Loucy (cell line): Measurements from ENCODE around the gene EZH1.
A peak's percentile ranks its signal among the peaks of the same experiment; 100 is the strongest.
"Not testable (repeated sequence)": the region's sequence is repeated elsewhere in the genome, so short reads cannot be mapped to it uniquely, and the experiment has no call there.

ENCODE experiments used
- H2AFZ ChIP-seq: fragments of 200-600 bp; sonication (generic); 2 replicates; pipeline ENCODE4 v1.6.0; 2016; ENCODE audit warnings: antibody characterized with exemption, mild to moderate bottlenecking, low read length, moderate library complexity
- H3F3A ChIP-seq: fragments of 200-600 bp; 2 replicates; pipeline ENCODE4 v1.6.0; 2016; ENCODE audit warnings: antibody characterized with exemption, low read depth, mild to moderate bottlenecking
- H3K27me3 ChIP-seq: fragments of 200-600 bp; sonication (generic); 2 replicates; pipeline ENCODE4 v1.6.1; 2014; ENCODE audit warnings: low read length, mild to moderate bottlenecking; ENCODE audit not compliant: insufficient read depth, poor library complexity, severe bottlenecking
- H3K36me3 ChIP-seq: fragments of 200-600 bp; sonication (generic); 2 replicates; pipeline ENCODE4 v1.6.1; 2016; ENCODE audit warnings: low read length; ENCODE audit not compliant: insufficient read depth
- H3K4me1 ChIP-seq: fragments of 200-600 bp; sonication (generic); 2 replicates; pipeline ENCODE4 v1.5.1; 2014; ENCODE audit warnings: low read length, mild to moderate bottlenecking; ENCODE audit not compliant: insufficient read depth, poor library complexity, severe bottlenecking
- H3K4me2 ChIP-seq: fragments of 200-600 bp; sonication (generic); 2 replicates; pipeline ENCODE4 v1.6.0; 2014; ENCODE audit warnings: antibody characterized with exemption, low read length, low read depth, mild to moderate bottlenecking; ENCODE audit not compliant: poor library complexity, severe bottlenecking
- H3K4me3 ChIP-seq: fragments of 200-600 bp; sonication (generic); 2 replicates; pipeline ENCODE4 v1.5.1; 2014; ENCODE audit warnings: low read length, mild to moderate bottlenecking, mixed read lengths; ENCODE audit not compliant: poor library complexity, severe bottlenecking
- H3K79me2 ChIP-seq: fragments of 200-600 bp; sonication (generic); 2 replicates; pipeline ENCODE4 v1.6.1; 2014; ENCODE audit warnings: low read length; ENCODE audit not compliant: insufficient read depth
- H3K9ac ChIP-seq: fragments of 200-600 bp; sonication (generic); 2 replicates; pipeline ENCODE4 v1.6.0; 2014; ENCODE audit warnings: mild to moderate bottlenecking, low read depth, low read length, moderate library complexity; ENCODE audit not compliant: poor library complexity, severe bottlenecking
- H3K9me2 ChIP-seq: fragments of 200-600 bp; sonication (generic); replicated peaks from 2 replicates; pipeline ENCODE4 v1.6.1; 2016; ENCODE audit warnings: low read depth, low read length, mixed read lengths
- H3K9me3 ChIP-seq: fragments of 200-600 bp; sonication (generic); 2 replicates; pipeline ENCODE4 v1.6.1; 2014; ENCODE audit warnings: mild to moderate bottlenecking, antibody characterized with exemption, low read length, low read depth; ENCODE audit not compliant: insufficient read depth
- H4K20me1 ChIP-seq: fragments of 200-600 bp; sonication (generic); 2 replicates; pipeline ENCODE4 v1.6.0; 2014; ENCODE audit warnings: antibody characterized with exemption, low read length, mild to moderate bottlenecking; ENCODE audit not compliant: insufficient read depth, poor library complexity, severe bottlenecking
- CTCF ChIP-seq: fragments of 200-600 bp; sonication (generic); conservative IDR thresholded peaks from 2 replicates; pipeline ENCODE4 v1.5.1; 2014; ENCODE audit warnings: mild to moderate bottlenecking, antibody characterized with exemption, low read length
- EZH2phosphoT487 ChIP-seq: fragments of 200-600 bp; IDR thresholded peaks from 2 replicates; pipeline ENCODE4 v1.6.1; 2018; ENCODE audit warnings: antibody characterized with exemption, mild to moderate bottlenecking, moderate library complexity, borderline replicate concordance

EZH1 gene

GRCh38 chr17:42665581-42666001 is 79.2 kb downstream of the EZH1 start:
- TF ChIP-seq EZH2phosphoT487 (no peak), CTCF (no peak)
- Histone ChIP-seq H3F3A (no peaks in the 10 kb centered on the region), H3K36me3 (no peaks in the 10 kb centered on the region), H3K9me2 (no peaks in the 10 kb centered on the region), H3K9ac (no peak overlapping the region), H4K20me1 (no peaks in the 10 kb centered on the region), H3K79me2 (no peaks in the 10 kb centered on the region), H3K4me1 (peaks cover 1% of the 10 kb centered on the region), H3K4me2 (no peak overlapping the region), H3K9me3 (no peaks in the 10 kb centered on the region), H3K4me3 (no peak overlapping the region), H3K27me3 (no peaks in the 10 kb centered on the region), H2AFZ (no peak overlapping the region)

- H2AFZ ChIP-seq, result no peak overlapping the region
- H3K4me1 ChIP-seq, result peaks cover 13% of the 10 kb centered on the region
- no peak overlapping the region for H3K4me3 ChIP-seq
- H3K9me2 ChIP-seq, result no peaks in the 10 kb centered on the region
- no peak overlapping the region for H3K9ac ChIP-seq
- no peak for TF ChIP-seq EZH2phosphoT487
- no peak for TF ChIP-seq CTCF
- peaks cover 3% of the 10 kb centered on the region; the same call in 1 of the 2 replicates for H3K79me2 ChIP-seq
- no peaks in the 10 kb centered on the region for H3K27me3 ChIP-seq
- H3F3A ChIP-seq, result no peaks in the 10 kb centered on the region
- H3K4me2 ChIP-seq, result peak overlapping the region; percentile 46
- H3K9me3 ChIP-seq, result no peaks in the 10 kb centered on the region
- no peaks in the 10 kb centered on the region for H4K20me1 ChIP-seq
- no peaks in the 10 kb centered on the region for H3K36me3 ChIP-seq
Measured at GRCh38 chr17:42660692-42661345, 84.0 kb downstream of the EZH1 start.

GRCh38 chr17:42659932-42660274 is 84.9 kb downstream of the EZH1 start:
- Histone ChIP-seq H3K4me3 (peak overlapping the region; percentile 75), H3K4me1 (peaks cover 13% of the 10 kb centered on the region), H3K9ac (peak overlapping the region; percentile 73), H3K4me2 (peak overlapping the region; percentile 68)
- H3K36me3 ChIP-seq, H3F3A ChIP-seq, H4K20me1 ChIP-seq, H3K9me3 ChIP-seq, H3K27me3 ChIP-seq, H3K79me2 ChIP-seq, H2AFZ ChIP-seq, H3K9me2 ChIP-seq: not testable (repeated sequence)
